ENCODE results near the gene RAET1G.
"Not testable (repeated sequence)": the region's sequence is repeated elsewhere in the genome, so short reads cannot be mapped to it uniquely, and the experiment has no call there.

The RAET1G gene

GRCh38 chr6:149954328-149954983 lies 31.5 kb upstream of the RAET1G start:
- not testable (repeated sequence) for H3K27me3 ChIP-seq (ENCODE audit: insufficient read depth, low read length, poor library complexity)

GRCh38 chr6:149953934-149954327 lies 31.0 kb upstream of the RAET1G start:
- H3K9ac ChIP-seq (ENCODE audit: low read depth, low read length); H3K36me3 ChIP-seq (ENCODE audit: insufficient read depth, low read length); H3K4me1 ChIP-seq (ENCODE audit: insufficient read depth, low read length); H4K20me1 ChIP-seq (ENCODE audit: insufficient read depth, low read length); DNase-seq; H3K27me3 ChIP-seq (ENCODE audit: insufficient read depth, low read length, poor library complexity); H3K27ac ChIP-seq (ENCODE audit: low read length); H3K4me3 ChIP-seq (ENCODE audit: low read depth in 1 of 2, low read length in 2 of 2); H3K9me3 ChIP-seq (ENCODE audit: insufficient read depth, low read length, severe bottlenecking); H3K4me2 ChIP-seq (ENCODE audit: insufficient read depth, low read length); H2AFZ ChIP-seq (ENCODE audit: low read depth, low read length); H3K79me2 ChIP-seq (ENCODE audit: insufficient read depth, low read length): not testable (repeated sequence)
- ATAC-seq (ENCODE audit: insufficient read depth, low read depth): peak; percentile 52; the same call in 1 of the 3 replicates

More at GRCh38 chr6:149954328-149954983, 31.5 kb upstream of the RAET1G start:
- not testable (repeated sequence) for H3K9me3 ChIP-seq (ENCODE audit: insufficient read depth, low read length, severe bottlenecking); H3K36me3 ChIP-seq (ENCODE audit: insufficient read depth, low read length); H3K79me2 ChIP-seq (ENCODE audit: insufficient read depth, low read length); ATAC-seq (ENCODE audit: insufficient read depth, low read depth); H3K27ac ChIP-seq (ENCODE audit: low read length); DNase-seq; H2AFZ ChIP-seq (ENCODE audit: low read depth, low read length); H3K4me2 ChIP-seq (ENCODE audit: insufficient read depth, low read length); H4K20me1 ChIP-seq (ENCODE audit: insufficient read depth, low read length); H3K4me1 ChIP-seq (ENCODE audit: insufficient read depth, low read length); H3K4me3 ChIP-seq (ENCODE audit: low read depth in 1 of 2, low read length in 2 of 2); H3K9ac ChIP-seq (ENCODE audit: low read depth, low read length)

- H4K20me1 ChIP-seq (ENCODE audit: insufficient read depth, low read length); H3K4me3 ChIP-seq (ENCODE audit: low read depth in 1 of 2, low read length in 2 of 2); H3K9me3 ChIP-seq (ENCODE audit: insufficient read depth, low read length, severe bottlenecking); H3K36me3 ChIP-seq (ENCODE audit: insufficient read depth, low read length); H3K4me2 ChIP-seq (ENCODE audit: insufficient read depth, low read length); H2AFZ ChIP-seq (ENCODE audit: low read depth, low read length); H3K79me2 ChIP-seq (ENCODE audit: insufficient read depth, low read length); H3K4me1 ChIP-seq (ENCODE audit: insufficient read depth, low read length); ATAC-seq (ENCODE audit: insufficient read depth, low read depth); DNase-seq; H3K9ac ChIP-seq (ENCODE audit: low read depth, low read length); H3K27me3 ChIP-seq (ENCODE audit: insufficient read depth, low read length, poor library complexity); H3K27ac ChIP-seq (ENCODE audit: low read length): not testable (repeated sequence)
Measured at GRCh38 chr6:149953390-149953789, 30.5 kb upstream of the RAET1G start.

- peaks cover 7% of the 10 kb centered on the region for H3K27me3 ChIP-seq (ENCODE audit: insufficient read depth, low read length, poor library complexity)
Measured at GRCh38 chr6:149951626-149952025, 28.7 kb upstream of the RAET1G start.

More at GRCh38 chr6:149951626-149952025, 28.7 kb upstream of the RAET1G start:
- no peak overlapping the region for H3K9ac ChIP-seq (ENCODE audit: low read depth, low read length)
- DNase-seq: no peak
- no peak overlapping the region for H3K4me2 ChIP-seq (ENCODE audit: insufficient read depth, low read length)
- H2AFZ ChIP-seq (ENCODE audit: low read depth, low read length): no peak overlapping the region
- H3K79me2 ChIP-seq (ENCODE audit: insufficient read depth, low read length): no peaks in the 10 kb centered on the region
- H3K9me3 ChIP-seq (ENCODE audit: insufficient read depth, low read length, severe bottlenecking): no peaks in the 10 kb centered on the region
- H3K36me3 ChIP-seq (ENCODE audit: insufficient read depth, low read length): no peaks in the 10 kb centered on the region
- no peak for TF ChIP-seq CTCF (IDR thresholded peaks at IDR 0.05; ENCODE audit: borderline replicate concordance, extremely low read depth, low read length, poor library complexity, severe bottlenecking)
- TF ChIP-seq EZH2 (IDR thresholded peaks at IDR 0.05; ENCODE audit: borderline replicate concordance, low read depth, low read length, severe bottlenecking): no peak
- H4K20me1 ChIP-seq (ENCODE audit: insufficient read depth, low read length): no peaks in the 10 kb centered on the region
- H3K27ac ChIP-seq (ENCODE audit: low read length): no peak overlapping the region
- H3K4me3 ChIP-seq (ENCODE audit: low read depth in 1 of 2, low read length in 2 of 2): no peak overlapping the region
- H3K4me1 ChIP-seq (ENCODE audit: insufficient read depth, low read length): no peaks in the 10 kb centered on the region
- ATAC-seq (ENCODE audit: insufficient read depth, low read depth): no peak

All from DND-41 (cell line).